ENCODE data around the gene MEIS2. TPM values are rescaled to one million over a fixed set of nuclear protein-coding genes. Genes with fewer than 3 reads are reported as not detected.

MEIS2 gene
- polyA plus RNA-seq, 1 donor, result 19.7 TPM

DNA sequence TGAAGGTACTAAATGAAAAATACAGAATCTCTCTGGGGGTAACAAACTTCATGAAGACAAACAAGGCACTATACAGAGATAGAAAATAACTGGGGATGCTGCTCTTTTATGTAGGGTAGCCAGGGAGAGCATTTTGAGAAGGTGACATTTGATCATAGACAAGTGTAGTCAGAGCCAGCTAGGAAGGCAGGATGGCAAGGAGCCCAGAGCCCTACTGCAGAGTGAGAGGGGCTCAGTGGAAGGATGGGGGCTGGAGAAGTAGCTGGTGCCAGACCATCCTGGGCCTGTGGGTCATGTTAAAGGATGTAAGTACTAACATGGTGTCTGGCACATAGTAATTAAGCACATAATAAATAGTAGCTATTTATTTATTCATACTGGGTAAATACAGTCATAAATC, 133.6 kb downstream of the MEIS2 start:
- DNase-seq, result no peak
- no peak overlapping the region for H3K4me3 ChIP-seq (ENCODE audit: low read length)
- no peaks in the 10 kb centered on the region for H3K4me1 ChIP-seq (ENCODE audit: control insufficient read depth, insufficient read depth, low read length)
- no peaks in the 10 kb centered on the region for H3K9me3 ChIP-seq (ENCODE audit: control insufficient read depth, low read depth, low read length)
- H3K36me3 ChIP-seq (ENCODE audit: control insufficient read depth, insufficient read depth, low read length), result no peaks in the 10 kb centered on the region
- H3K27me3 ChIP-seq (ENCODE audit: control insufficient read depth, insufficient read depth, low read length), result peaks cover 23% of the 10 kb centered on the region
- no peak overlapping the region for H3K27ac ChIP-seq (ENCODE audit: low read length)

DNA sequence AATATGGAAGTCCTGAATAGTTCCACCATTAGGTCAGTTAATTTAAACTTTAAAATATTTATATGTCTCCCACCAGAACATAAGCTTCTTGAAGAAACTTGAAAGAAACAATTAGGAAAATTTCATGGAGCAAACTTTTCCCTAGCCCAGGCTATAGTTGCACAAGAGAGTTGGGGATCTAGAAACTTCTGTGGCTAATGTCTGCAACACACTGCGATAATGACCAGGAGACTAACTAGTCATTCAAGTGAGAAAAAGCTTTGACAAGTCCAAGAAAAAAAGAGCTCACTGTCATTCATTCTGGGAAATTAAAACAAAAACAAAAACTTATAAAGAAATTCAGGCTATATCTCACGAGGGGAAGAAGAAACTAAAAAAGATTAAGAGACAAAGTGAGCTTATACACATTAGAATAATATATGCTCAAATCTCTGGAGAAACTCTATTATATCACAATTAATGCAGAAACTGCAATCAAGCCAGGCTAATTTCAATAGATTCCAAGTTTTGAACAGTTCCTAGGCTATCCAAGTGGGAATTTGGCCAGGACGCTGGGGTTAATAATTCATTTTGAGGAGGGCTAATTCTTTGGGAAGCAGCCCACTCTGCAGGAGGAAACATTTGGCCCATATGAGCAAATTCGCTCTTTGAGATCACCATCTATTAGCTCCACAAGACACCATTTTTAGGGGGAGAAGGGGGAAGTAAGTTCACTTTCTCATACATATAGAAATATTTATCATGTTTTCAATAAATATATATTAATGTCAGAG, 134.6 kb downstream of the MEIS2 start:
- no peaks in the 10 kb centered on the region for H3K9me3 ChIP-seq (ENCODE audit: control insufficient read depth, low read depth, low read length)
- no peaks in the 10 kb centered on the region for H3K4me1 ChIP-seq (ENCODE audit: control insufficient read depth, insufficient read depth, low read length)
- H3K27me3 ChIP-seq (ENCODE audit: control insufficient read depth, insufficient read depth, low read length), result peaks cover 22% of the 10 kb centered on the region
- WGBS (ENCODE audit: insufficient coverage, low lambda C conversion rate), result 71% methylated on average over 1 of the region's 4 CpGs
- no peak for DNase-seq
- H3K36me3 ChIP-seq (ENCODE audit: control insufficient read depth, insufficient read depth, low read length), result no peaks in the 10 kb centered on the region
- no peak overlapping the region for H3K4me3 ChIP-seq (ENCODE audit: low read length)
- no peak overlapping the region for H3K27ac ChIP-seq (ENCODE audit: low read length)

DNA sequence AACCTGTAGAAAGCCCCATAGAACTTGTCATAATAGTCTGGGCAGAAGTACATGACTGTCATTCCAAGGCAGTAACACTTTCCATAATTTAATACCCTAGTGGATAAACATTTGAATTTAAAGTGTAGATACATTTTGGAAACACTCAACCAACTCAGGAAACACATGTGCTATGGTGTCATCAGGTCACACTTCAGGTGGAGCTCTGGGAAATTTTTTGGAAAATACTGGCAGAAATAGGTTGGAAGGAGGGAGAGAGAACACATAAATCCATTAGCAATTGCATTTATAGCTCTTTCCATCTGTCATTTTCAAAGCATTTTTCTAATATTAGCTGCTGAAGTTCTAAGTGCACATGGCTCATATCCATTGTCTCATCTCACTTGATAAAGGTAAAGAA, 135.7 kb downstream of the MEIS2 start:
- Histone ChIP-seq H3K27me3 (ENCODE audit: control insufficient read depth, insufficient read depth, low read length) (peaks cover 22% of the 10 kb centered on the region), H3K4me3 (ENCODE audit: low read length) (no peak overlapping the region), H3K27ac (ENCODE audit: low read length) (no peak overlapping the region), H3K36me3 (ENCODE audit: control insufficient read depth, insufficient read depth, low read length) (no peaks in the 10 kb centered on the region), H3K9me3 (ENCODE audit: control insufficient read depth, low read depth, low read length) (no peaks in the 10 kb centered on the region), H3K4me1 (ENCODE audit: control insufficient read depth, insufficient read depth, low read length) (no peaks in the 10 kb centered on the region)
- no peak for DNase-seq

DNA sequence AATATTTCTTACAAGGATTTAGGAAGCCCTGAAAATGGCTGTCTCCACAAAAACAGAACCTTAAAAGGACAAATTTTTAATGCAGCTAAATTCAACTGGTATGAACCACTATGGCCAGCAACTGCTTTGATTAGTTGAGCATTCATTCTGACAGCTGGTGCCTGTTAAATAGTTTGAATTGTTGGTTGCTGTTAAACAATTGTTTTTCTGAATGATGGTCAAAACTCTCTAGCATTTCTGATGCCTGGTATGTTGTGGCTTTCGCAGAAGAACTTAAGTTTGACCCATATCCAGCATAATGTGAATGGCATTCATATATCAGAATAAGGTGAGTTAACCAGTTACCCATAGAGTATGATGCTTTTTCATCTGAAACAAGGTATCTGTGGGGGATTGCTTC, 138.4 kb downstream of the MEIS2 start:
- no peak for DNase-seq
- H3K9me3 ChIP-seq (ENCODE audit: control insufficient read depth, low read depth, low read length), result no peaks in the 10 kb centered on the region
- H3K27me3 ChIP-seq (ENCODE audit: control insufficient read depth, insufficient read depth, low read length), result peaks cover 21% of the 10 kb centered on the region
- H3K36me3 ChIP-seq (ENCODE audit: control insufficient read depth, insufficient read depth, low read length), result no peaks in the 10 kb centered on the region
- no peaks in the 10 kb centered on the region for H3K4me1 ChIP-seq (ENCODE audit: control insufficient read depth, insufficient read depth, low read length)
- H3K4me3 ChIP-seq (ENCODE audit: low read length), result no peak overlapping the region
- 100% methylated on average over 1 of the region's 1 CpG for WGBS (ENCODE audit: insufficient coverage, low lambda C conversion rate)
- H3K27ac ChIP-seq (ENCODE audit: low read length), result no peak overlapping the region

DNA sequence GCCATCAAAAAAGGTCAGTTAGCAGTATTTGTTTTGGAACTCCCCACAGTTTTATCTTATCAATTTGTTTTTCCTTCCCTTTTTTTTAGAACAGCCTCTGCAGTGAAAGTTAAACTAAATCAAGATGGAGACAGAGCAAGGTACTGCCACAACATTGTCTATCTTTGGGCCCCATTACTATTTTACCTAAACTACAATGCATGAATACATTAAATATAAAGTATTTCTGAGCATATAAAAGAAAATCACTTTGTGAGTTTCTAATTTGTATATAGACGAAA, 139.5 kb downstream of the MEIS2 start:
- H3K27ac ChIP-seq (ENCODE audit: low read length), result no peak overlapping the region
- H3K9me3 ChIP-seq (ENCODE audit: control insufficient read depth, low read depth, low read length), result no peaks in the 10 kb centered on the region
- peaks cover 17% of the 10 kb centered on the region for H3K27me3 ChIP-seq (ENCODE audit: control insufficient read depth, insufficient read depth, low read length)
- H3K4me1 ChIP-seq (ENCODE audit: control insufficient read depth, insufficient read depth, low read length), result no peaks in the 10 kb centered on the region
- no peaks in the 10 kb centered on the region for H3K36me3 ChIP-seq (ENCODE audit: control insufficient read depth, insufficient read depth, low read length)
- WGBS (ENCODE audit: insufficient coverage, low lambda C conversion rate), result 75% methylated on average over 1 of the region's 1 CpG
- no peak for DNase-seq
- H3K4me3 ChIP-seq (ENCODE audit: low read length), result no peak overlapping the region

DNA sequence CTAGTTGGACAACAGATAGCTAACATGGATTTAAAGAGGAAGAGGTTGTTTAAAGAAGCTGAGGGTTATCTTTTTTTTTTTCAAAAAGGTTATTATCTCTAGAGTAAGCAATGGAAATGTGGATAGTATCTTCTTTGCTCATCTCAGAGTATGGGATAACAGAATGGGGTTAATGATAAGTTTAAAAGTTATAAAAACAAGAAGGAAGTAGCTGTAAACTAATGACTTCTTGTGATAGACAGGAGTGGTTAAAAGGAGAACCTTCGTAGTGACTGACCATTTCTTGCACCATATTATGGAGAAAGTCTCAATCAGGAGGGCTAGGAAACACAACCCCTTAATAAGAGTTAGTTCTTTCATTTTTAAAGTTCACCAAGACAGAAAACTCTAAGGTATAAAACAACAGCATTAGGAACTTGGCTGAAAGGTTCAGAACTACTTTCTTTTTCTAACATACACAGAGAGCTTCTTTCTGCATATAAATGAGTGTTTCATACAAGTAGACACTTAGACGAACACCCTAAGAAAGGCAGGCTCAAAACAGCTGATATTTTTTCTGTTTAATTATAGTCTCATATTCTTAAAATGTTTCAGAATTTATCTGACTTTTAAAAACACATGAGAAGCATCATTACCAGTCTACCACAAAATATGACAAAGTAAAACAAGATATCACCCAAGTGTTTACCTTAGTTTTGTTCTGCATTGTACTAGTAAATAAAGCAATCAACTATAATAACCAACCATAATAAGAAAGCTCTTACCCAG, 140.0 kb downstream of the MEIS2 start:
- peaks cover 17% of the 10 kb centered on the region for H3K27me3 ChIP-seq (ENCODE audit: control insufficient read depth, insufficient read depth, low read length)
- no peaks in the 10 kb centered on the region for H3K36me3 ChIP-seq (ENCODE audit: control insufficient read depth, insufficient read depth, low read length)
- DNase-seq, result no peak
- no peaks in the 10 kb centered on the region for H3K4me1 ChIP-seq (ENCODE audit: control insufficient read depth, insufficient read depth, low read length)
- no peak overlapping the region for H3K4me3 ChIP-seq (ENCODE audit: low read length)
- no peaks in the 10 kb centered on the region for H3K9me3 ChIP-seq (ENCODE audit: control insufficient read depth, low read depth, low read length)
- H3K27ac ChIP-seq (ENCODE audit: low read length), result no peak overlapping the region
- 17% methylated on average over 1 of the region's 2 CpGs for WGBS (ENCODE audit: insufficient coverage, low lambda C conversion rate)

DNA sequence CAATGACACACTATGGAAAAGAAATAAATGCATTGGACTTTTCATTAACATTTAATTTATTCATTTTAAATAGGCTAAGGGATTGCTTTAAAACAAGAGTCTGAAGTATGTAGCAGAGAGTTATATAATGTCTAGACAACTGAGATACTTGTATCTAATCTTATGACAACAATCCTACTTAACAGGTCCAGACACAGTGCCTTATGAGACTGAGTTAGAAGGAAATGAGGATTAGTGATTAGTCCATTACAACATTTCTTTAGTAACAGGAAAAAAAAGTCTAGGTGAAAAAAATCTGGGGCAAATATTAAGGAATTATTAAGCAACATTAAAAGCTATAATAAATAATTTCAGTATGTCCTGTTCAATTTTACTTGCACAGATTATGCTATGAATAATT, 140.6 kb downstream of the MEIS2 start:
- Histone ChIP-seq H3K4me1 (ENCODE audit: control insufficient read depth, insufficient read depth, low read length) (no peaks in the 10 kb centered on the region), H3K4me3 (ENCODE audit: low read length) (no peak overlapping the region), H3K27me3 (ENCODE audit: control insufficient read depth, insufficient read depth, low read length) (peaks cover 17% of the 10 kb centered on the region), H3K9me3 (ENCODE audit: control insufficient read depth, low read depth, low read length) (no peaks in the 10 kb centered on the region), H3K27ac (ENCODE audit: low read length) (no peak overlapping the region), H3K36me3 (ENCODE audit: control insufficient read depth, insufficient read depth, low read length) (no peaks in the 10 kb centered on the region)
- peak in 1 of 2 donors; percentile 20 for DNase-seq

DNA sequence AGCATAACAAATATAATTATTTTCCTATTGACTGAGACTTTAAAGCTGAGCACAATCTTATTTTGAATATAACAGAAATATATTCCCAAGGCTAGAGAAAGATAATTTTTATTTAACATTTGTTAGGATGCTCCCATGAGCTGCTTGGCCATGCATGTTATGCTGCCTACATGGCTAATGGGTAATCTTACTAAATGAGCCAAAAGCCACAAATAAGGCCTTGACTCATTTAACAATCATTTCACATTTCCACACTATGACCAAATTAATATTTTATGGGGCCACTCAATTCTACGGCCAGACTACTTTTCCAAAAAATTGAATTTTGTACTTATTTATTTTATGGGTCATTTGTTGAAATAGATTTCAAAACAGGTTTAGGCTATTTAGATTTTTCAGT, 141.7 kb downstream of the MEIS2 start:
- Histone ChIP-seq H3K27me3 (ENCODE audit: control insufficient read depth, insufficient read depth, low read length) (peaks cover 17% of the 10 kb centered on the region), H3K4me1 (ENCODE audit: control insufficient read depth, insufficient read depth, low read length) (no peaks in the 10 kb centered on the region), H3K27ac (ENCODE audit: low read length) (no peak overlapping the region), H3K4me3 (ENCODE audit: low read length) (no peak overlapping the region), H3K36me3 (ENCODE audit: control insufficient read depth, insufficient read depth, low read length) (no peaks in the 10 kb centered on the region), H3K9me3 (ENCODE audit: control insufficient read depth, low read depth, low read length) (no peaks in the 10 kb centered on the region)
- no peak for DNase-seq
- no CpG with 5 or more reads among the region's 1 CpG for WGBS (ENCODE audit: insufficient coverage, low lambda C conversion rate)

DNA sequence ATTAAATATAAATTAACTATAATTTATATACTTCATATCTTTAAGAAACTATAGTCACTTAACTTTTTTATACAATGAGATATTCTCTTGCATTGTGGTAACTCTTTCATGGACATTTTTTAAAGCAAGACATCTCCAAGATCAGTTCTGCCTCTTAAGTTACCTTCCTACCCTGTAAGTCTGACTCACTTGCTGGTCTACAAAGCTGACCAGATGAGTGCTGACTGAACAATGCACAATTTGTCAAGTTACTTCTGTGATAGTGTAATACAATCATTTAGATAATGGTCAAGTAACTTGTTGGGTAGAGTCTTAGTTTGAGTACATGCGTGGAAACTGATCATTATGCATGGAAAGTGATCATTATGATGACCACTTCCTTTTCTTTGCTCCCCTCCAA, 145.9 kb downstream of the MEIS2 start:
- Histone ChIP-seq H3K27ac (ENCODE audit: low read length) (no peak overlapping the region), H3K36me3 (ENCODE audit: control insufficient read depth, insufficient read depth, low read length) (no peaks in the 10 kb centered on the region), H3K27me3 (ENCODE audit: control insufficient read depth, insufficient read depth, low read length) (peaks cover 22% of the 10 kb centered on the region), H3K9me3 (ENCODE audit: control insufficient read depth, low read depth, low read length) (no peaks in the 10 kb centered on the region), H3K4me3 (ENCODE audit: low read length) (no peak overlapping the region), H3K4me1 (ENCODE audit: control insufficient read depth, insufficient read depth, low read length) (no peaks in the 10 kb centered on the region)
- no CpG with 5 or more reads among the region's 1 CpG for WGBS (ENCODE audit: insufficient coverage, low lambda C conversion rate)
- no peak for DNase-seq

DNA sequence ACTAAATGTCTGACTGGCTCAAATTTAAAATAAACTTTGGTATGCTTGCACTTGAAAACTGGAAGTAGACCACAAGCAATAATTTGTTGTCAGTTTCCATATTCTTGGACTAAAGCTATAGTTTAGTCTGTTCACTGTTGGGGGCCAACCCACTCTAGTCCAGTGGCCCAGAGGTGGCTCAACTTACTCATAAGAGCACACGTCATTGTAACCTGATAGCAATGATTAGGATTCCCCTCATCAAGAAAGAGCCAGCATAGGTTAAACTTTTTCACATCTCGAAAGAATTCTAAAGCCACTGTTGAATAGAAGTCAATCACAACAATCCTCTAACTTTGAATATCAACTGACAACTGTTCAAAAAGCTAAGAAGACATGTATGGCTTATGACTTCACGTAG, 147.0 kb downstream of the MEIS2 start:
- no CpG with 5 or more reads among the region's 3 CpGs for WGBS (ENCODE audit: insufficient coverage, low lambda C conversion rate)
- H3K9me3 ChIP-seq (ENCODE audit: control insufficient read depth, low read depth, low read length), result no peaks in the 10 kb centered on the region

DNA sequence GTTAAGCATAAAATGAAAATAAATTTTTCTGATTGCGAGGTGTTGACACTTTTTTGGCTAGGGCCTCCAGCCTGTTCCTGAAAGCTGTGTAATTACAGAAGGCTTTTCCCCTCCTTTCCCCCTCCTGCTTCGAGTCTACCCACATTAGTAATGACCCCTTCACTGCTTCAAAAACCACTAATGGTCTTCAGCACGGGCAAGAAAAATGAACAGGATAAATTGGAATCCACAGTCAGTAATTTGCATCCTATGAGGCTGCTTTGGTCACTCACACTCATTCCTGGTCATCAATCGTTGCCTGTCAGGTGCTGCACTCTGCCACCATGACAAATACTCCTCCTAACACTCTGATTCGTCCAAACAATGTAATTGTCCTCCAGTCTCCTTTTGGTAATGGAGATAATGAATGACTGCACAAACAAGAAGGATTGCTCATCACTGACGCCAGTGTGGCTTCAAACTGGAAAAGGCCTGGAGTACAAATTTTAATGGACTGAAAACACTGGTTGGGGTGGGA, 148.6 kb downstream of the MEIS2 start:
- Histone ChIP-seq H3K4me1 (ENCODE audit: control insufficient read depth, insufficient read depth, low read length) (no peaks in the 10 kb centered on the region), H3K27ac (ENCODE audit: low read length) (no peak overlapping the region), H3K4me3 (ENCODE audit: low read length) (no peak overlapping the region), H3K36me3 (ENCODE audit: control insufficient read depth, insufficient read depth, low read length) (no peaks in the 10 kb centered on the region), H3K9me3 (ENCODE audit: control insufficient read depth, low read depth, low read length) (no peaks in the 10 kb centered on the region), H3K27me3 (ENCODE audit: control insufficient read depth, insufficient read depth, low read length) (peaks cover 27% of the 10 kb centered on the region)
- DNase-seq, result no peak
- WGBS (ENCODE audit: insufficient coverage, low lambda C conversion rate), result no CpG with 5 or more reads among the region's 6 CpGs

More for the DNA sequence above, 147.0 kb downstream of the MEIS2 start:
- no peaks in the 10 kb centered on the region for H3K36me3 ChIP-seq (ENCODE audit: control insufficient read depth, insufficient read depth, low read length)
- H3K27me3 ChIP-seq (ENCODE audit: control insufficient read depth, insufficient read depth, low read length), result peaks cover 23% of the 10 kb centered on the region
- H3K4me1 ChIP-seq (ENCODE audit: control insufficient read depth, insufficient read depth, low read length), result no peaks in the 10 kb centered on the region
- DNase-seq, result no peak
- H3K27ac ChIP-seq (ENCODE audit: low read length), result no peak overlapping the region
- H3K4me3 ChIP-seq (ENCODE audit: low read length), result no peak overlapping the region

All from large intestine (tissue), 3 donors.